K562 (cell line): Measurements from ENCODE around the gene SEC24C. TPM values are rescaled to one million over a fixed set of nuclear protein-coding genes. Genes with fewer than 3 reads are reported as not detected.

Source experiments
- ATF6 ChIP-seq: sonication (generic); formaldehyde crosslinking; IDR thresholded peaks from 2 replicates; pipeline ENCODE4 v1.4.0; 2020; ENCODE audit warnings: mild to moderate bottlenecking, missing genetic modification reagents
- BACH1 ChIP-seq: fragments of 200-800 bp; sonication (Bioruptor generic); IDR thresholded peaks from 2 replicates; pipeline ENCODE4 v1.6.1; 2016; ENCODE audit warnings: missing genetic modification characterization, missing compliant biosample characterization
- DLX4 ChIP-seq: fragments of 250-450 bp; sonication (Bioruptor Pico); IDR thresholded peaks from 2 replicates; pipeline ENCODE4 v1.6.1; 2021; ENCODE audit warnings: mild to moderate bottlenecking
- HDGF ChIP-seq: fragments of 450-650 bp; IDR thresholded peaks from 2 replicates; pipeline ENCODE4 v1.6.1; 2016
- HMG20A ChIP-seq: fragments of 450-650 bp; formaldehyde crosslinking; conservative IDR thresholded peaks from 2 replicates; pipeline ENCODE4 v1.4.0; 2020; ENCODE audit warnings: mild to moderate bottlenecking, mixed read lengths
- HSF4 ChIP-seq: fragments of 250-450 bp; sonication (Bioruptor Pico); IDR thresholded peaks from 2 replicates; pipeline ENCODE4 v2.1.2; 2022; ENCODE audit warnings: mild to moderate bottlenecking, moderate library complexity, borderline replicate concordance
- KDM2B ChIP-seq: fragments of 250-450 bp; sonication (Bioruptor Pico); IDR thresholded peaks from 2 replicates; pipeline ENCODE4 v1.8.0; 2021; ENCODE audit warnings: mild to moderate bottlenecking, moderate library complexity
- KLF1 ChIP-seq: fragments of 450-650 bp; IDR thresholded peaks from 2 replicates; pipeline ENCODE4 v1.6.1; 2016; ENCODE audit warnings: missing genetic modification characterization, missing compliant biosample characterization
- PRMT5 ChIP-seq: sonication (generic); formaldehyde crosslinking; IDR thresholded peaks from 2 replicates; pipeline ENCODE4 v1.5.0; 2020; ENCODE audit warnings: missing genetic modification reagents
- PTTG1 ChIP-seq: fragments of 450-650 bp; IDR thresholded peaks from 2 replicates; pipeline ENCODE4 v1.6.1; 2016; ENCODE audit warnings: low read depth, mild to moderate bottlenecking, missing genetic modification characterization, missing compliant biosample characterization
- RFX5 ChIP-seq: IDR thresholded peaks from 2 replicates; pipeline ENCODE4 v1.6.1; 2011; ENCODE audit warnings: low read depth, mild to moderate bottlenecking, improper control_type of control experiment, low read length
- RHOXF2B ChIP-seq: fragments of 250-450 bp; sonication (Bioruptor Pico); conservative IDR thresholded peaks from 2 replicates; pipeline ENCODE4 v1.5.1; 2021
- SREBF2 ChIP-seq: sonication (generic); formaldehyde crosslinking; IDR thresholded peaks from 2 replicates; pipeline ENCODE4 v1.4.0; 2020; ENCODE audit warnings: mild to moderate bottlenecking, missing genetic modification reagents
- TBL1XR1 ChIP-seq, 2 experiments: IDR thresholded peaks; 2 replicates each; pipeline ENCODE4 v1.6.1; 2012; ENCODE audit warnings: improper control_type of control experiment in 2 of 2, low read length in 2 of 2, mild to moderate bottlenecking in 1 of 2
- ZBTB12 ChIP-seq: fragments of 250-450 bp; sonication (Bioruptor Pico); IDR thresholded peaks from 2 replicates; pipeline ENCODE4 v1.4.0; 2020
- ZBTB26 ChIP-seq: fragments of 450-650 bp; formaldehyde crosslinking; IDR thresholded peaks from 2 replicates; pipeline ENCODE4 v1.4.0; 2022; ENCODE audit warnings: missing genetic modification characterization
- ZBTB33 ChIP-seq: sonication (generic); formaldehyde crosslinking; IDR thresholded peaks from 2 replicates; pipeline ENCODE4 v1.8.1; 2023; ENCODE audit warnings: mild to moderate bottlenecking, missing genetic modification reagents
- ZNF134 ChIP-seq: fragments of 250-450 bp; sonication (Bioruptor Pico); conservative IDR thresholded peaks from 2 replicates; pipeline ENCODE4 v1.4.0; 2020
- ZNF175 ChIP-seq: fragments of 200-800 bp; sonication (Bioruptor generic); IDR thresholded peaks from 2 replicates; pipeline ENCODE4 v1.6.1; 2016; ENCODE audit warnings: low read depth, mild to moderate bottlenecking, missing genetic modification characterization, missing compliant biosample characterization
- ZNF224 ChIP-seq: sonication (generic); formaldehyde crosslinking; IDR thresholded peaks from 2 replicates; pipeline ENCODE4 v1.8.0; 2022; ENCODE audit warnings: mild to moderate bottlenecking, missing genetic modification reagents
- ZNF75A ChIP-seq: fragments of 450-650 bp; formaldehyde crosslinking; IDR thresholded peaks from 2 replicates; pipeline ENCODE4 v1.4.0; 2020; ENCODE audit warnings: mild to moderate bottlenecking
- ZNF780A ChIP-seq: fragments of 250-450 bp; sonication (Bioruptor Pico); IDR thresholded peaks from 2 replicates; pipeline ENCODE4 v1.5.0; 2021; ENCODE audit warnings: mild to moderate bottlenecking
- ZNF79 ChIP-seq: fragments of 250-450 bp; sonication (Bioruptor Pico); IDR thresholded peaks from 2 replicates; pipeline ENCODE4 v1.4.0; 2020; ENCODE audit warnings: low read depth, mild to moderate bottlenecking, moderate library complexity
- polyA plus RNA-seq, 8 experiments: library from polyadenylated mRNA; depleted of rRNA in 4 of 8; stranded (reverse) in 5 of 8; unstranded in 3 of 8; fragments of >200 nt; fragmentation: Nextera tagmentation in 2 of 8; fragmentation: Illumina TruSeq in 1 of 8; extraction: Ambion mirVana in 2 of 8; extraction: Trizol in 1 of 8; gene quantifications; 2 replicates each; pipeline versions ENCODE4 v1.2.1 to v1.2.3, GENCODE V29; 2011 to 2014; ENCODE audit warnings: inconsistent platforms in 1 of 8, missing spikeins in 1 of 8
- total RNA-seq, 7 experiments: library from RNA; depleted of rRNA in 6 of 7; stranded (reverse); fragments of >200 nt in 6 of 7; fragmentation: Illumina TruSeq in 2 of 7; extraction: Trizol in 2 of 7; gene quantifications; 2 replicates each; pipeline versions ENCODE4 v1.2.1 to v1.2.3, GENCODE V29; 2011 to 2021; ENCODE audit warnings: low replicate concordance in 1 of 7

SEC24C gene
- total and polyA plus RNA-seq, 9 of the 15 experiments (the other 6 are each of a cell fraction or from before 2014, with no cell fraction given): 19.0 to 115 (median 70.5) TPM

- TF ChIP-seq ZBTB12 (CRISPR knock-in tag) (peak; percentile 82), PRMT5 (CRISPR knock-in tag) (no peak), RHOXF2B (CRISPR knock-in tag) (peak; percentile 81; the same call in 1 of the 2 replicates), ZNF224 (CRISPR knock-in tag) (no peak), ZNF175 (CRISPR knock-in tag) (peak; percentile 99), ATF6 (CRISPR knock-in tag) (0 out of 2 replicates have a peak, but pooled peaks have one; percentile 77), ZNF75A (peak; percentile 90), ZBTB26 (CRISPR knock-in tag) (peak; percentile 98; the same call in 1 of the 2 replicates), ZNF134 (CRISPR knock-in tag) (peak; percentile 87), RFX5 (no peak), SREBF2 (0 out of 2 replicates have a peak, but pooled peaks have one; percentile 33), TBL1XR1 (IDR thresholded peaks at IDR 0.05; ENCODE audit: low read length in 2 of 2) (no peak), KLF1 (tag) (no peak), ZNF780A (CRISPR knock-in tag) (peak; percentile 83; the same call in 1 of the 2 replicates), PTTG1 (tag) (peak; percentile 98), KDM2B (CRISPR knock-in tag) (peak; percentile 98), HDGF (no peak), HSF4 (CRISPR knock-in tag) (peak; percentile 95), BACH1 (tag) (peak; percentile 97), DLX4 (peak; percentile 70; the same call in 1 of the 2 replicates), ZNF79 (CRISPR knock-in tag) (peak; percentile 95), ZBTB33 (CRISPR knock-in tag) (0 out of 2 replicates have a peak, but pooled peaks have one; percentile 26), HMG20A (CRISPR knock-in tag) (peak; percentile 86; the same call in 1 of the 2 replicates)
Measured at GRCh38 chr10:73743327-73743904, 756 bp upstream of the SEC24C start (continued).
